Measurements from ENCODE around the gene PTPRM.

The PTPRM gene

DNA sequence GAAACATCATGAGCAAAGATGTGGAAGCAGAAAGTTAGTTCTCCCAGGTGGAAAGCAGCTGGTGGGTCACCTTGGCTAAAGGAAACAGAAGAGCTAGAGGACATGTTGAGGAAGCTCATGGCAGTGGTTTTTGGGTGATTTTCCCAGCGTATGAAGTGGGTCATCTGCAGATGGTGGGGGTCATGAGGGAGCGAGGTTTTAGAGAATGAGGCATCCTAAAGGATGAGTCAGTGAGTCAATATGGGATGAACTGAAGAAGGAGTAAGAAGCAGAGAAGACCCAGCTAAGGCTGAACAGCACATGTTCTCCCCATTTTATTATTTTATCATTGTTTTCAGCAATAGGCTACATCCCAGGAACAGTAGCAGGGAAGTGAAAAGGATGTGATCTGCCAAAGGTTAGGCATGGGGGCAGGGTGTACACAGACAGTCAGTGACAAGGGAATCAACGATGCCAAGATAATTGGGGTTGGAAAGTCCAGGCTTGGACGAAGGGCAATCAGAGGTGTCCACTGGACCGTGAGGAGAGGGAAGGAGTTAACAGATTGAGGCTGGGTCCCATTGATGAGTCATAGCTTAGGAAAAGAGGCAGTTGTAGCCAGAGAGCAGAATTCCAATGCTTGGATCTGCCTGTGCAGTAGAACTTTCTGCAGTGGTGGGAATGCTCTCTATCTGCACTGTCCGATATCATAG is 752.8 kb downstream of the PTPRM start:
- no peak for TF ChIP-seq ISL1 (CRISPR knock-in tag; IDR thresholded peaks at IDR 0.05)
- no peak for TF ChIP-seq CSDC2 (CRISPR knock-in tag; IDR thresholded peaks at IDR 0.05)
- no peak for TF ChIP-seq TCF4 (CRISPR knock-in tag; IDR thresholded peaks at IDR 0.05; ENCODE audit: borderline replicate concordance)
- TF ChIP-seq, protein P1, sequence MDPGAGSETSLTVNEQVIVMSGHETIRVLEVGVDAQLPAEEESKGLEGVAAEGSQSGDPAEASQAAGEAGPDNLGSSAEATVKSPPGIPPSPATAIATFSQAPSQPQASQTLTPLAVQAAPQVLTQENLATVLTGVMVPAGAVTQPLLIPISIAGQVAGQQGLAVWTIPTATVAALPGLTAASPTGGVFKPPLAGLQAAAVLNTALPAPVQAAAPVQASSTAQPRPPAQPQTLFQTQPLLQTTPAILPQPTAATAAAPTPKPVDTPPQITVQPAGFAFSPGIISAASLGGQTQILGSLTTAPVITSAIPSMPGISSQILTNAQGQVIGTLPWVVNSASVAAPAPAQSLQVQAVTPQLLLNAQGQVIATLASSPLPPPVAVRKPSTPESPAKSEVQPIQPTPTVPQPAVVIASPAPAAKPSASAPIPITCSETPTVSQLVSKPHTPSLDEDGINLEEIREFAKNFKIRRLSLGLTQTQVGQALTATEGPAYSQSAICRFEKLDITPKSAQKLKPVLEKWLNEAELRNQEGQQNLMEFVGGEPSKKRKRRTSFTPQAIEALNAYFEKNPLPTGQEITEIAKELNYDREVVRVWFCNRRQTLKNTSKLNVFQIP (CRISPR knock-in tag; IDR thresholded peaks at IDR 0.05; ENCODE audit: borderline replicate concordance, low read depth), result no peak
- TF ChIP-seq, protein P2, sequence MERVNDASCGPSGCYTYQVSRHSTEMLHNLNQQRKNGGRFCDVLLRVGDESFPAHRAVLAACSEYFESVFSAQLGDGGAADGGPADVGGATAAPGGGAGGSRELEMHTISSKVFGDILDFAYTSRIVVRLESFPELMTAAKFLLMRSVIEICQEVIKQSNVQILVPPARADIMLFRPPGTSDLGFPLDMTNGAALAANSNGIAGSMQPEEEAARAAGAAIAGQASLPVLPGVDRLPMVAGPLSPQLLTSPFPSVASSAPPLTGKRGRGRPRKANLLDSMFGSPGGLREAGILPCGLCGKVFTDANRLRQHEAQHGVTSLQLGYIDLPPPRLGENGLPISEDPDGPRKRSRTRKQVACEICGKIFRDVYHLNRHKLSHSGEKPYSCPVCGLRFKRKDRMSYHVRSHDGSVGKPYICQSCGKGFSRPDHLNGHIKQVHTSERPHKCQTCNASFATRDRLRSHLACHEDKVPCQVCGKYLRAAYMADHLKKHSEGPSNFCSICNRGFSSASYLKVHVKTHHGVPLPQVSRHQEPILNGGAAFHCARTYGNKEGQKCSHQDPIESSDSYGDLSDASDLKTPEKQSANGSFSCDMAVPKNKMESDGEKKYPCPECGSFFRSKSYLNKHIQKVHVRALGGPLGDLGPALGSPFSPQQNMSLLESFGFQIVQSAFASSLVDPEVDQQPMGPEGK (CRISPR knock-in tag; IDR thresholded peaks at IDR 0.05; ENCODE audit: borderline replicate concordance), result no peak
- TF ChIP-seq ZFP3 (CRISPR knock-in tag; IDR thresholded peaks at IDR 0.05), result no peak
- no peak for TF ChIP-seq GLIS3 (CRISPR knock-in tag; IDR thresholded peaks at IDR 0.05)
- TF ChIP-seq PPARA (CRISPR knock-in tag; IDR thresholded peaks at IDR 0.05; ENCODE audit: borderline replicate concordance), result no peak
- TF ChIP-seq SNAI2 (CRISPR knock-in tag; IDR thresholded peaks at IDR 0.05), result no peak
- no peak for TF ChIP-seq ESRRG (CRISPR knock-in tag; IDR thresholded peaks at IDR 0.05)
- TF ChIP-seq OSR1 (CRISPR knock-in tag; IDR thresholded peaks at IDR 0.05), result no peak
- ATAC-seq, result no peak

DNA sequence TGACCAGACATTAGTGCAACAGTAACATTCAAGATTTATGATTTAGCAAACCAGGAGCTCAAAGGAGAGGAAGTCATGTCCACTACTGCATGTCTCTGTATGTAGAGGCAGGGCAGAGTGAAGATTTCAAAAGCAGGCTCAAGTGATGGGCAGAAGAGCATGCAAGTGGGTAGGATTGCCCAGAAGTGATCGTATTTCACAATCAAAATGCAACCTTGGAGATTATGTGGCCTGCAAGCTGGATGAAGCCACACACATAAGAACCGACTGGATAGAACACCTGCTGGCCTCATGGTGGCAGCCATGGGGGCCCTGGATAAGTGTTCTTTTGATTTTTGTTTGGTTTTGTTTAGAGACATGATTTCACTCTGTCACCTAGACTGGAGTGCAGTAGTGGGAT is 755.4 kb downstream of the PTPRM start:
- no peak for ATAC-seq
- TF ChIP-seq ZNF70 (CRISPR knock-in tag; IDR thresholded peaks at IDR 0.05) (no peak), ISL1 (CRISPR knock-in tag; IDR thresholded peaks at IDR 0.05) (no peak), ZNF8 (CRISPR knock-in tag; IDR thresholded peaks at IDR 0.05) (no peak), ESRRG (CRISPR knock-in tag; IDR thresholded peaks at IDR 0.05) (no peak), ZFP3 (CRISPR knock-in tag; IDR thresholded peaks at IDR 0.05) (no peak), BACH2 (CRISPR knock-in tag; IDR thresholded peaks at IDR 0.05; ENCODE audit: borderline replicate concordance) (no peak), ZNF565 (CRISPR knock-in tag; conservative IDR thresholded peaks at IDR 0.05; ENCODE audit: low read depth) (no peak), ZC3H10 (CRISPR knock-in tag; IDR thresholded peaks at IDR 0.05) (no peak), CSDC2 (CRISPR knock-in tag; IDR thresholded peaks at IDR 0.05) (no peak), PPARA (CRISPR knock-in tag; IDR thresholded peaks at IDR 0.05; ENCODE audit: borderline replicate concordance) (no peak), OSR1 (CRISPR knock-in tag; IDR thresholded peaks at IDR 0.05) (no peak), TOX (CRISPR knock-in tag; IDR thresholded peaks at IDR 0.05; ENCODE audit: borderline replicate concordance) (no peak), GLIS3 (CRISPR knock-in tag; IDR thresholded peaks at IDR 0.05) (no peak)
- TF ChIP-seq, protein P3, sequence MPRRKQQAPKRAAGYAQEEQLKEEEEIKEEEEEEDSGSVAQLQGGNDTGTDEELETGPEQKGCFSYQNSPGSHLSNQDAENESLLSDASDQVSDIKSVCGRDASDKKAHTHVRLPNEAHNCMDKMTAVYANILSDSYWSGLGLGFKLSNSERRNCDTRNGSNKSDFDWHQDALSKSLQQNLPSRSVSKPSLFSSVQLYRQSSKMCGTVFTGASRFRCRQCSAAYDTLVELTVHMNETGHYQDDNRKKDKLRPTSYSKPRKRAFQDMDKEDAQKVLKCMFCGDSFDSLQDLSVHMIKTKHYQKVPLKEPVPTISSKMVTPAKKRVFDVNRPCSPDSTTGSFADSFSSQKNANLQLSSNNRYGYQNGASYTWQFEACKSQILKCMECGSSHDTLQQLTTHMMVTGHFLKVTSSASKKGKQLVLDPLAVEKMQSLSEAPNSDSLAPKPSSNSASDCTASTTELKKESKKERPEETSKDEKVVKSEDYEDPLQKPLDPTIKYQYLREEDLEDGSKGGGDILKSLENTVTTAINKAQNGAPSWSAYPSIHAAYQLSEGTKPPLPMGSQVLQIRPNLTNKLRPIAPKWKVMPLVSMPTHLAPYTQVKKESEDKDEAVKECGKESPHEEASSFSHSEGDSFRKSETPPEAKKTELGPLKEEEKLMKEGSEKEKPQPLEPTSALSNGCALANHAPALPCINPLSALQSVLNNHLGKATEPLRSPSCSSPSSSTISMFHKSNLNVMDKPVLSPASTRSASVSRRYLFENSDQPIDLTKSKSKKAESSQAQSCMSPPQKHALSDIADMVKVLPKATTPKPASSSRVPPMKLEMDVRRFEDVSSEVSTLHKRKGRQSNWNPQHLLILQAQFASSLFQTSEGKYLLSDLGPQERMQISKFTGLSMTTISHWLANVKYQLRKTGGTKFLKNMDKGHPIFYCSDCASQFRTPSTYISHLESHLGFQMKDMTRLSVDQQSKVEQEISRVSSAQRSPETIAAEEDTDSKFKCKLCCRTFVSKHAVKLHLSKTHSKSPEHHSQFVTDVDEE (CRISPR knock-in tag; IDR thresholded peaks at IDR 0.05), result no peak
- TF ChIP-seq, protein P4, sequence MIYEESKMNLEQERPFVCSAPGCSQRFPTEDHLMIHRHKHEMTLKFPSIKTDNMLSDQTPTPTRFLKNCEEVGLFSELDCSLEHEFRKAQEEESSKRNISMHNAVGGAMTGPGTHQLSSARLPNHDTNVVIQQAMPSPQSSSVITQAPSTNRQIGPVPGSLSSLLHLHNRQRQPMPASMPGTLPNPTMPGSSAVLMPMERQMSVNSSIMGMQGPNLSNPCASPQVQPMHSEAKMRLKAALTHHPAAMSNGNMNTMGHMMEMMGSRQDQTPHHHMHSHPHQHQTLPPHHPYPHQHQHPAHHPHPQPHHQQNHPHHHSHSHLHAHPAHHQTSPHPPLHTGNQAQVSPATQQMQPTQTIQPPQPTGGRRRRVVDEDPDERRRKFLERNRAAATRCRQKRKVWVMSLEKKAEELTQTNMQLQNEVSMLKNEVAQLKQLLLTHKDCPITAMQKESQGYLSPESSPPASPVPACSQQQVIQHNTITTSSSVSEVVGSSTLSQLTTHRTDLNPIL (CRISPR knock-in tag; IDR thresholded peaks at IDR 0.05; ENCODE audit: low read depth), result no peak
- TF ChIP-seq, protein P2 (CRISPR knock-in tag; IDR thresholded peaks at IDR 0.05; ENCODE audit: borderline replicate concordance), result no peak
- TF ChIP-seq, protein P1 (CRISPR knock-in tag; IDR thresholded peaks at IDR 0.05; ENCODE audit: borderline replicate concordance, low read depth), result no peak
- TF ChIP-seq, protein P5, sequence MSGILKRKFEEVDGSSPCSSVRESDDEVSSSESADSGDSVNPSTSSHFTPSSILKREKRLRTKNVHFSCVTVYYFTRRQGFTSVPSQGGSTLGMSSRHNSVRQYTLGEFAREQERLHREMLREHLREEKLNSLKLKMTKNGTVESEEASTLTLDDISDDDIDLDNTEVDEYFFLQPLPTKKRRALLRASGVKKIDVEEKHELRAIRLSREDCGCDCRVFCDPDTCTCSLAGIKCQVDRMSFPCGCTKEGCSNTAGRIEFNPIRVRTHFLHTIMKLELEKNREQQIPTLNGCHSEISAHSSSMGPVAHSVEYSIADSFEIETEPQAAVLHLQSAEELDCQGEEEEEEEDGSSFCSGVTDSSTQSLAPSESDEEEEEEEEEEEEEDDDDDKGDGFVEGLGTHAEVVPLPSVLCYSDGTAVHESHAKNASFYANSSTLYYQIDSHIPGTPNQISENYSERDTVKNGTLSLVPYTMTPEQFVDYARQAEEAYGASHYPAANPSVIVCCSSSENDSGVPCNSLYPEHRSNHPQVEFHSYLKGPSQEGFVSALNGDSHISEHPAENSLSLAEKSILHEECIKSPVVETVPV (CRISPR knock-in tag; IDR thresholded peaks at IDR 0.05), result no peak

Measured in SK-N-SH treated with all-trans-retinoic acid at 6 μM for 48 hours (cell line).